Measurements from ENCODE around the gene EFCAB5. TPM values are rescaled to one million over a fixed set of nuclear protein-coding genes. Genes with fewer than 3 reads are reported as not detected.
"Not testable (repeated sequence)": the region's sequence is repeated elsewhere in the genome, so short reads cannot be mapped to it uniquely, and the experiment has no call there.

The EFCAB5 gene
- total and polyA plus RNA-seq, 12 donors = 0.06 to 0.52 (median 0.15) TPM; not detected in 8

GRCh38 chr17:29930409-29931010 is 10.9 kb upstream of the EFCAB5 start:
- ATAC-seq = peak in 5 of 8 donors; percentile 26 to 50 (median 39)
- 0 to 1% methylated on average over 20 of the region's 20 CpGs for WGBS, 2 donors
- H3K4me1 ChIP-seq = peaks cover 0 to 45% (median 38%) of the 10 kb centered on the region in 9 donors

GRCh38 chr17:29931231-29931932 is 10.1 kb upstream of the EFCAB5 start:
- H3K9me3 ChIP-seq = no peaks in the 10 kb centered on the region
- 0 to 1% methylated on average over 3 of the region's 3 CpGs for WGBS, 2 donors
- H3K36me3 ChIP-seq = no peaks in the 10 kb centered on the region
- peak; percentile 81 to 96 (median 88) for TF ChIP-seq CTCF (IDR thresholded peaks at IDR 0.05)
- H3K4me1 ChIP-seq = peaks cover 0 to 44% (median 38%) of the 10 kb centered on the region in 9 donors
- peak overlapping the region in 8 of 10 donors; percentile 61 to 93 (median 80) for H3K4me3 ChIP-seq
- intact Hi-C loops (cut with DNase I) = loop anchor here (1.0 to 10.0 kb wide), 15 partner anchors 64 to 317 kb away; partner anchors contain the start of gene CORO6 (in 1 of the 10)
- H3K27me3 ChIP-seq = no peaks in the 10 kb centered on the region
- H3K27ac ChIP-seq = peak overlapping the region in 4 of 10 donors; percentile 1 to 89 (median 67)
- ATAC-seq (peak; percentile 55 to 87 (median 77)), DNase-seq (peak; percentile 24 to 71)

More at GRCh38 chr17:29930409-29931010, 10.9 kb upstream of the EFCAB5 start:
- H3K4me3 ChIP-seq = peak overlapping the region; percentile 53 to 93 (median 80)
- H3K27me3 ChIP-seq = no peaks in the 10 kb centered on the region
- DNase-seq = no peak
- H3K36me3 ChIP-seq = no peaks in the 10 kb centered on the region
- no peak for TF ChIP-seq CTCF (IDR thresholded peaks at IDR 0.05)
- intact Hi-C loops (cut with DNase I) = loop anchor here (1.0 to 10.0 kb wide), 15 partner anchors 63 to 316 kb away; partner anchors contain the start of gene CORO6 (in 1 of the 10)
- H3K27ac ChIP-seq = peak overlapping the region; percentile 51 to 93 (median 91)
- H3K9me3 ChIP-seq = no peaks in the 10 kb centered on the region

DNA sequence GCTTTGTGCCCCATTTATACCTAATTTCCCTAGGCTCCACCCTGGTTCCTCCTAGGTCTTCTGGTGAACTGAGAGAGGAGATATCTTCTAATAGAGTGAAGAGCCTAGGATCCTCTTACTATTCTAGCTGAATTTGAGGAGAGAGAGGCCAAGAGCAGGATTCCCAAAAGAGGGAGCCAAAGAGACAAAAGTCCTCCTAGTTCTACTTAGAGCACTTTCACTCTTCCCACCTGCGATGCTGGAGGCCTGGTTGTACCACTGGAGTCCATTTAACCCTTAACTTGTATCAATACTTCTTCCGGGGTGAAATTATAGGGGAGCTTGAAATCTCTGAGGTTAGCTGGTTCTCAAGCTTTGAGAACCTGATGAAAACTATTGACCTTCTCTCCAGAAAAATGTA is 8.1 kb upstream of the EFCAB5 start:
- Histone ChIP-seq H3K9me3 (no peaks in the 10 kb centered on the region), H3K36me3 (no peaks in the 10 kb centered on the region), H3K27me3 (no peaks in the 10 kb centered on the region), H3K4me3 (no peak overlapping the region), H3K27ac (no peak overlapping the region), H3K4me1 (peaks cover 0 to 24% (median 20%) of the 10 kb centered on the region in 9 donors)
- DNase-seq (no peak), ATAC-seq (no peak)
- TF ChIP-seq CTCF (IDR thresholded peaks at IDR 0.05) = peak in 2 of 9 donors; percentile 18 to 28
- intact Hi-C loops (cut with DNase I) = loop anchor here in 8 of 10 donors (5.0 to 10.0 kb wide), 11 partner anchors 66 to 319 kb away; partner anchors contain the start of gene CORO6 (in 1 of the 8)
- WGBS, 2 donors = 35 to 47% methylated on average over 2 of the region's 2 CpGs

- DNase-seq, H3K36me3 ChIP-seq, H3K27ac ChIP-seq, H3K27me3 ChIP-seq, ATAC-seq, H3K4me3 ChIP-seq, H3K9me3 ChIP-seq: not testable (repeated sequence)
- WGBS, 2 donors = 94 to 95% methylated on average over 3 of the region's 3 CpGs
- intact Hi-C loops (cut with DNase I) = loop anchor here in 6 of 10 donors (5.0 to 10.0 kb wide), 6 partner anchors 69 to 321 kb away; partner anchors contain the start of gene CORO6 (in 1 of the 6)
- H3K4me1 ChIP-seq = peaks cover 0 to 10% (median 9%) of the 10 kb centered on the region in 9 donors
These were observed 5.5 kb upstream of the EFCAB5 start for GRCh38 chr17:29935909-29936308.
